Gastrocnemius medialis (tissue), 4 donors: ENCODE measurements around the gene JADE1. TPM values are rescaled to one million over a fixed set of nuclear protein-coding genes. Genes with fewer than 3 reads are reported as not detected.

Source experiments
- ATAC-seq, 2 donors: fragments of 150-250 bp; one replicate each; pipeline ENCODE4 v1.9.1; 2016
- DNase-seq, 2 donors: peaks; one replicate each; pipeline ENCODE4 v3.0.0-alpha.2; 2019
- H3K27ac ChIP-seq, 4 donors: fragments of 200-600 bp; sonication (generic); 1 replicate in 1 of 4; 2 replicates in 3 of 4; pipeline ENCODE4 v1.5.1; 2016 to 2018; ENCODE audit warnings: mild to moderate bottlenecking in 2 of 4, moderate library complexity in 1 of 4
- H3K27me3 ChIP-seq, 3 donors: fragments of 200-600 bp; sonication (generic) in 2 of 3; 1 replicate in 1 of 3; 2 replicates in 2 of 3; pipeline versions ENCODE4 v1.5.1 to v1.6.0; 2016 to 2019; ENCODE audit warnings: mild to moderate bottlenecking in 1 of 3, moderate library complexity in 1 of 3
- H3K36me3 ChIP-seq, 2 donors: fragments of 200-600 bp; sonication (generic) in 1 of 2; one replicate each; pipeline ENCODE4 v1.5.1; 2017 to 2018
- H3K4me1 ChIP-seq, 2 donors: fragments of 200-600 bp; sonication (generic) in 1 of 2; one replicate each; pipeline ENCODE4 v1.5.1; 2016 to 2017; ENCODE audit warnings: mild to moderate bottlenecking in 2 of 2
- H3K4me3 ChIP-seq, 4 donors: fragments of 200-600 bp; sonication (generic) in 3 of 4; 1 replicate in 1 of 4; 2 replicates in 3 of 4; pipeline ENCODE4 v1.5.1; 2016 to 2019; ENCODE audit warnings: mild to moderate bottlenecking in 2 of 4
- H3K9me3 ChIP-seq, 3 donors: fragments of 200-600 bp; sonication (generic) in 2 of 3; 1 replicate in 1 of 3; 2 replicates in 2 of 3; pipeline ENCODE4 v1.5.1; 2016 to 2019
- CTCF ChIP-seq, 5 experiments: fragments of 450-650 bp in 3 of 5; fragments of 200-600 bp in 2 of 5; sonication (generic) in 2 of 5; IDR thresholded peaks in 4 of 5; conservative IDR thresholded peaks in 1 of 5; 1 replicate in 4 of 5; 2 replicates in 1 of 5; pipeline ENCODE4 v1.5.1; 2016 to 2019; ENCODE audit warnings: antibody characterized with exemption in 5 of 5, mild to moderate bottlenecking in 3 of 5, moderate library complexity in 3 of 5
- POLR2A ChIP-seq, 2 donors: fragments of 450-650 bp; IDR thresholded peaks; one replicate each; pipeline ENCODE4 v1.6.1; 2017; ENCODE audit warnings: antibody characterized with exemption in 2 of 2, mild to moderate bottlenecking in 2 of 2, moderate library complexity in 2 of 2
- in situ Hi-C, 4 donors: fragments of 200-750 bp; cut with MboI; loops; one replicate each; pipeline versions ENCODE4 v1.15.0 to v1.8.0; 2017; ENCODE audit warnings: low sequenced_read_pairs in 4 of 4
- intact Hi-C: fragments of 100-400 bp; cut with DNase I; formaldehyde crosslinking; loops from one replicate; pipeline ENCODE4 v1.15.1; 2023; ENCODE audit warnings: low total_unique reads
- total RNA-seq, 4 donors: library from RNA; depleted of rRNA; stranded (reverse); fragments of >200 nt; gene quantifications; one replicate each; pipeline versions ENCODE4 v1.1.0 to v1.2.3, GENCODE V29; 2016

The JADE1 gene
- total RNA-seq, 4 donors from 2014 or later, result 14.2 to 21.1 (median 14.9) TPM

GRCh38 chr4:128812442-128813235, 3.1 kb downstream of the JADE1 start:
- TF ChIP-seq CTCF (IDR thresholded peaks at IDR 0.05 in 4 of 5, conservative IDR thresholded peaks at IDR 0.05 in 1 of 5) (no peak), POLR2A (IDR thresholded peaks at IDR 0.05) (no peak)
- peak; percentile 1 to 15 for ATAC-seq
- in situ Hi-C loops (loop anchor here in 3 of 4 donors (25.0 kb wide), 3 partner anchors 250 to 525 kb away; partner anchors contain the start of genes C4orf33 (in 1 of the 3), PGRMC2 (in 1 of the 3) and SCLT1 (in 1 of the 3)), intact Hi-C loops (loop anchor here (2.0 to 5.0 kb wide), 4 partner anchors 22 to 750 kb away; partner anchors contain the start of gene LARP1B)
- Histone ChIP-seq H3K27me3 (no peaks in the 10 kb centered on the region), H3K36me3 (no peaks in the 10 kb centered on the region), H3K9me3 (no peaks in the 10 kb centered on the region), H3K4me3 (peak overlapping the region; percentile 68 to 97 (median 90)), H3K4me1 (peaks cover 7 to 18% of the 10 kb centered on the region in 2 donors), H3K27ac (peak overlapping the region; percentile 90 to 95 (median 93))
- no peak for DNase-seq

GRCh38 chr4:128813965-128814364, 4.5 kb downstream of the JADE1 start:
- Histone ChIP-seq H3K27me3 (no peaks in the 10 kb centered on the region), H3K4me3 (no peak overlapping the region), H3K36me3 (no peaks in the 10 kb centered on the region), H3K4me1 (peaks cover 7 to 17% of the 10 kb centered on the region in 2 donors), H3K9me3 (no peaks in the 10 kb centered on the region), H3K27ac (no peak overlapping the region)
- in situ Hi-C loops (loop anchor here in 3 of 4 donors (25.0 kb wide), 3 partner anchors 252 to 527 kb away; partner anchors contain the start of genes C4orf33 (in 1 of the 3), PGRMC2 (in 1 of the 3) and SCLT1 (in 1 of the 3)), intact Hi-C loops (loop anchor here (2.0 to 5.0 kb wide), 4 partner anchors 21 to 752 kb away; partner anchors contain the start of gene LARP1B)
- no peak for DNase-seq
- no peak for TF ChIP-seq POLR2A (IDR thresholded peaks at IDR 0.05)
- TF ChIP-seq CTCF (IDR thresholded peaks at IDR 0.05 in 4 of 5, conservative IDR thresholded peaks at IDR 0.05 in 1 of 5), result no peak
- ATAC-seq, result no peak

- intact Hi-C loops (no loop called here), in situ Hi-C loops (loop anchor here in 3 of 4 donors (25.0 kb wide), 3 partner anchors 256 to 531 kb away; partner anchors contain the start of genes C4orf33 (in 1 of the 3), PGRMC2 (in 1 of the 3) and SCLT1 (in 1 of the 3))
- TF ChIP-seq CTCF (IDR thresholded peaks at IDR 0.05 in 4 of 5, conservative IDR thresholded peaks at IDR 0.05 in 1 of 5), result no peak
- TF ChIP-seq POLR2A (IDR thresholded peaks at IDR 0.05), result no peak
- H3K27me3 ChIP-seq, result no peaks in the 10 kb centered on the region
- DNase-seq (no peak), ATAC-seq (no peak)
- H3K4me1 ChIP-seq, result peaks cover 20 to 24% of the 10 kb centered on the region in 2 donors
- no peaks in the 10 kb centered on the region for H3K9me3 ChIP-seq
- H3K36me3 ChIP-seq, result no peaks in the 10 kb centered on the region
- no peak overlapping the region for H3K27ac ChIP-seq
- H3K4me3 ChIP-seq, result no peak overlapping the region
Measured at GRCh38 chr4:128818442-128818841, 8.9 kb downstream of the JADE1 start.

GRCh38 chr4:128819082-128819742, 9.7 kb downstream of the JADE1 start:
- in situ Hi-C loops, result loop anchor here in 3 of 4 donors (25.0 kb wide), 3 partner anchors 257 to 532 kb away; partner anchors contain the start of genes C4orf33 (in 1 of the 3), PGRMC2 (in 1 of the 3) and SCLT1 (in 1 of the 3)
- H3K4me3 ChIP-seq, result no peak overlapping the region
- peaks cover 18 to 21% of the 10 kb centered on the region in 2 donors for H3K4me1 ChIP-seq
- H3K27ac ChIP-seq, result no peak overlapping the region
- no peaks in the 10 kb centered on the region for H3K36me3 ChIP-seq
- DNase-seq (no peak), ATAC-seq (no peak)
- H3K9me3 ChIP-seq, result no peaks in the 10 kb centered on the region
- intact Hi-C loops, result no loop called here
- no peak for TF ChIP-seq POLR2A (IDR thresholded peaks at IDR 0.05)
- H3K27me3 ChIP-seq, result no peaks in the 10 kb centered on the region
